SKM-1 (cell line): ENCODE measurements around the gene CRYBG1.
"Not testable (repeated sequence)": the region's sequence is repeated elsewhere in the genome, so short reads cannot be mapped to it uniquely, and the experiment has no call there.

ENCODE experiments used
- DNase-seq: peaks from one replicate; lab custom pipeline; 2025; ENCODE audit not compliant: unreplicated experiment; lab: John Stamatoyannopoulos, UW

The CRYBG1 gene

GRCh38 chr6:106546691-106547414 lies 186.3 kb downstream of the CRYBG1 start:
- peak; percentile 81 for DNase-seq

GRCh38 chr6:106547601-106548453 lies 187.3 kb downstream of the CRYBG1 start:
- no peak for DNase-seq

- DNase-seq, result not testable (repeated sequence)
Measured at GRCh38 chr6:106548926-106549455, 188.5 kb downstream of the CRYBG1 start.

GRCh38 chr6:106549521-106549920 lies 189.0 kb downstream of the CRYBG1 start:
- DNase-seq, result no peak

GRCh38 chr6:106551155-106551554 lies 190.6 kb downstream of the CRYBG1 start:
- DNase-seq, result no peak

GRCh38 chr6:106553440-106553839 lies 192.9 kb downstream of the CRYBG1 start:
- DNase-seq, result no peak

GRCh38 chr6:106555767-106556166 lies 195.2 kb downstream of the CRYBG1 start:
- DNase-seq, result no peak

GRCh38 chr6:106556368-106556960 lies 195.9 kb downstream of the CRYBG1 start:
- DNase-seq, result no peak

GRCh38 chr6:106557837-106558236 lies 197.3 kb downstream of the CRYBG1 start:
- no peak for DNase-seq

GRCh38 chr6:106558364-106558763 lies 197.8 kb downstream of the CRYBG1 start:
- no peak for DNase-seq

GRCh38 chr6:106559659-106560058 lies 199.1 kb downstream of the CRYBG1 start:
- DNase-seq, result not testable (repeated sequence)

- DNase-seq, result no peak
Measured at GRCh38 chr6:106560996-106561685, 200.6 kb downstream of the CRYBG1 start.

- no peak for DNase-seq
Measured at GRCh38 chr6:106561686-106562405, 201.3 kb downstream of the CRYBG1 start.

- no peak for DNase-seq
Measured at GRCh38 chr6:106563614-106564013, 203.1 kb downstream of the CRYBG1 start.

- DNase-seq, result no peak
Measured at GRCh38 chr6:106564476-106564875, 204.0 kb downstream of the CRYBG1 start.

- DNase-seq, result no peak
Measured at GRCh38 chr6:106568530-106568929, 208.0 kb downstream of the CRYBG1 start.

- DNase-seq, result no peak
Measured at GRCh38 chr6:106569428-106569827, 208.9 kb downstream of the CRYBG1 start.

GRCh38 chr6:106572436-106572835 lies 211.9 kb downstream of the CRYBG1 start:
- no peak for DNase-seq

- peak; percentile 23 for DNase-seq
Measured at GRCh38 chr6:106572875-106573585, 212.5 kb downstream of the CRYBG1 start.
